ENCODE measurements around the gene ZNF827. TPM values are rescaled to one million over a fixed set of nuclear protein-coding genes. Genes with fewer than 3 reads are reported as not detected.

Gene ZNF827
- polyA plus RNA-seq, 1 donor (not counting 4 experiments of a cell fraction or from before 2014, with no cell fraction given): 4.7 TPM

- FAIRE-seq: no peak
- Histone ChIP-seq H3K9me3 (ENCODE audit: control insufficient read depth, low read depth, low read length) (no peaks in the 10 kb centered on the region), H2AFZ (ENCODE audit: control insufficient read depth, low read length) (no peak overlapping the region), H3K4me3 (ENCODE audit: control insufficient read depth in 2 of 3, extremely low read depth in 1 of 3, insufficient read depth in 2 of 3, low read depth in 1 of 3, low read length in 3 of 3) (no peak overlapping the region), H3K79me2 (ENCODE audit: control insufficient read depth, insufficient read depth, low read length) (no peaks in the 10 kb centered on the region), H3K4me1 (ENCODE audit: control insufficient read depth, extremely low read depth, insufficient read depth, low read length) (no peaks in the 10 kb centered on the region), H3K27ac (ENCODE audit: control insufficient read depth, insufficient read depth, low read length) (no peak overlapping the region), H3K4me2 (ENCODE audit: control insufficient read depth, extremely low read depth, insufficient read depth, low read depth, low read length) (no peak overlapping the region), H3K9me1 (ENCODE audit: control insufficient read depth, extremely low read depth, insufficient read depth, low read length) (no peaks in the 10 kb centered on the region), H3K36me3 (ENCODE audit: control insufficient read depth in 2 of 2, extremely low read depth in 1 of 2, insufficient read depth in 2 of 2, low read length in 2 of 2) (no peaks in the 10 kb centered on the region), H3K9ac (ENCODE audit: control insufficient read depth, extremely low read depth, insufficient read depth, low read length) (no peak overlapping the region), H4K20me1 (ENCODE audit: control insufficient read depth, extremely low read depth, insufficient read depth, low read length) (no peaks in the 10 kb centered on the region), H3K27me3 (ENCODE audit: control insufficient read depth, extremely low read depth, insufficient read depth, low read length) (no peaks in the 10 kb centered on the region)
- TF ChIP-seq, protein P1, sequence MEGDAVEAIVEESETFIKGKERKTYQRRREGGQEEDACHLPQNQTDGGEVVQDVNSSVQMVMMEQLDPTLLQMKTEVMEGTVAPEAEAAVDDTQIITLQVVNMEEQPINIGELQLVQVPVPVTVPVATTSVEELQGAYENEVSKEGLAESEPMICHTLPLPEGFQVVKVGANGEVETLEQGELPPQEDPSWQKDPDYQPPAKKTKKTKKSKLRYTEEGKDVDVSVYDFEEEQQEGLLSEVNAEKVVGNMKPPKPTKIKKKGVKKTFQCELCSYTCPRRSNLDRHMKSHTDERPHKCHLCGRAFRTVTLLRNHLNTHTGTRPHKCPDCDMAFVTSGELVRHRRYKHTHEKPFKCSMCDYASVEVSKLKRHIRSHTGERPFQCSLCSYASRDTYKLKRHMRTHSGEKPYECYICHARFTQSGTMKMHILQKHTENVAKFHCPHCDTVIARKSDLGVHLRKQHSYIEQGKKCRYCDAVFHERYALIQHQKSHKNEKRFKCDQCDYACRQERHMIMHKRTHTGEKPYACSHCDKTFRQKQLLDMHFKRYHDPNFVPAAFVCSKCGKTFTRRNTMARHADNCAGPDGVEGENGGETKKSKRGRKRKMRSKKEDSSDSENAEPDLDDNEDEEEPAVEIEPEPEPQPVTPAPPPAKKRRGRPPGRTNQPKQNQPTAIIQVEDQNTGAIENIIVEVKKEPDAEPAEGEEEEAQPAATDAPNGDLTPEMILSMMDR (optimal IDR thresholded peaks at IDR 0.05 in 1 of 3, IDR thresholded peaks at IDR 0.05 in 1 of 3, conservative IDR thresholded peaks at IDR 0.05 in 1 of 3; ENCODE audit: extremely low read depth in 1 of 3, insufficient read depth in 2 of 3, low read length in 3 of 3): no peak
- no peak for TF ChIP-seq EZH2 (IDR thresholded peaks at IDR 0.05; ENCODE audit: low read length)
- dilution Hi-C loops (cut with MboI; ENCODE audit: extremely low pct_ligation_motif_present, low sequenced_read_pairs): no loop called here
- DNase-seq (ENCODE audit: low read depth, low spot score): no peak
Observed at GRCh38 chr4:145786261-145786660, 152.4 kb downstream of the ZNF827 start.

DNA sequence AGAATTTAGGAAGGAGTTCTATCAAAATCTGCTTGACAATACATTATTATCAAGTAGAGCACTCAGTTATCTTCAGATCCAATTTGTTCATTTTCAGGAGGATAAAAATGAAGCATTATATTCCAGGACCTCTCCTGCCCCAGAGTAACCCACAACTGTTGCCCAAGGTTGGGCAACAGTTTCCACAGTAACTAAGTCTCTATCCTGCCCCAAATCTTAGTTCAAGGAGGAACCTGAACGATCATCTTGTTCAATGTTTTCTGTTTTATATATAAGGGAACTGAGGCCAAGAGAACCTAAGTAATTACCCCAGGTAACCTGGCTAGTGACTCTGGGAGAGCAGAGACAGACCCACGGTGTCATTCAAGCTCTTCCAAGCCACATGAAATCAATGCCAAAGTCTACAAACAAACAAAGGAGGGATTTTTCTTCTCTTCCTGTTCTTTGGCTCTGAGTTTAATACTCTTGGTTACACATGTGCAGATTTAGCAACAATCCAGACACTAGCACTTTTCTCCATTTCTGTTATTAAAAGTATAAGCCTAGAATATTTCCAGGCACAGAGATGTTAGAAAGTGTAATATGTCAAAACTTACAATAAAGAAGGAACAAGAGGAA, 153.1 kb downstream of the ZNF827 start:
- TF ChIP-seq EZH2 (IDR thresholded peaks at IDR 0.05; ENCODE audit: low read length): no peak
- TF ChIP-seq, protein P1 (optimal IDR thresholded peaks at IDR 0.05 in 1 of 3, IDR thresholded peaks at IDR 0.05 in 1 of 3, conservative IDR thresholded peaks at IDR 0.05 in 1 of 3; ENCODE audit: extremely low read depth in 1 of 3, insufficient read depth in 2 of 3, low read length in 3 of 3): no peak
- Histone ChIP-seq H3K4me1 (ENCODE audit: control insufficient read depth, extremely low read depth, insufficient read depth, low read length) (no peaks in the 10 kb centered on the region), H3K4me3 (ENCODE audit: control insufficient read depth in 2 of 3, extremely low read depth in 1 of 3, insufficient read depth in 2 of 3, low read depth in 1 of 3, low read length in 3 of 3) (no peak overlapping the region), H3K9me3 (ENCODE audit: control insufficient read depth, low read depth, low read length) (no peaks in the 10 kb centered on the region), H3K27ac (ENCODE audit: control insufficient read depth, insufficient read depth, low read length) (no peak overlapping the region), H2AFZ (ENCODE audit: control insufficient read depth, low read length) (no peak overlapping the region), H4K20me1 (ENCODE audit: control insufficient read depth, extremely low read depth, insufficient read depth, low read length) (no peaks in the 10 kb centered on the region), H3K9ac (ENCODE audit: control insufficient read depth, extremely low read depth, insufficient read depth, low read length) (no peak overlapping the region), H3K4me2 (ENCODE audit: control insufficient read depth, extremely low read depth, insufficient read depth, low read depth, low read length) (no peak overlapping the region), H3K79me2 (ENCODE audit: control insufficient read depth, insufficient read depth, low read length) (no peaks in the 10 kb centered on the region), H3K27me3 (ENCODE audit: control insufficient read depth, extremely low read depth, insufficient read depth, low read length) (no peaks in the 10 kb centered on the region), H3K36me3 (ENCODE audit: control insufficient read depth in 2 of 2, extremely low read depth in 1 of 2, insufficient read depth in 2 of 2, low read length in 2 of 2) (no peaks in the 10 kb centered on the region), H3K9me1 (ENCODE audit: control insufficient read depth, extremely low read depth, insufficient read depth, low read length) (no peaks in the 10 kb centered on the region)
- DNase-seq (ENCODE audit: low read depth, low spot score) (no peak), FAIRE-seq (no peak)
- dilution Hi-C loops (cut with MboI; ENCODE audit: extremely low pct_ligation_motif_present, low sequenced_read_pairs): no loop called here
